Neural progenitor cell (in vitro differentiated cells): ENCODE data around the gene PLEKHG2. TPM values are rescaled to one million over a fixed set of nuclear protein-coding genes. Genes with fewer than 3 reads are reported as not detected.

ENCODE experiments used
- DNase-seq: peaks from one replicate; pipeline ENCODE4 v3.0.0-alpha.2; 2016; ENCODE audit warnings: low spot score
- H2AFZ ChIP-seq: fragments of 200-600 bp; sonication (generic); replicated peaks from 2 replicates; pipeline ENCODE4 v1.6.1; 2016; ENCODE audit warnings: antibody characterized with exemption
- H3F3A ChIP-seq: fragments of 200-600 bp; sonication (generic); 2 replicates; pipeline ENCODE4 v1.6.1; 2016; ENCODE audit warnings: antibody characterized with exemption, low read depth
- H3K27ac ChIP-seq: fragments of 200-600 bp; sonication (generic); 2 replicates; pipeline ENCODE4 v1.5.1; 2016; ENCODE audit warnings: mild to moderate bottlenecking
- H3K27me3 ChIP-seq: fragments of 200-600 bp; sonication (generic); 2 replicates; pipeline ENCODE4 v1.6.1; 2016; ENCODE audit warnings: mild to moderate bottlenecking, moderate library complexity
- H3K36me3 ChIP-seq: fragments of 200-600 bp; sonication (generic); 2 replicates; pipeline ENCODE4 v1.5.1; 2016
- H3K4me1 ChIP-seq: fragments of 200-600 bp; sonication (generic); 2 replicates; pipeline ENCODE4 v1.6.1; 2016; ENCODE audit warnings: mixed run types
- H3K4me2 ChIP-seq: fragments of 200-600 bp; sonication (generic); 2 replicates; pipeline ENCODE4 v1.6.1; 2016
- H3K4me3 ChIP-seq: fragments of 200-600 bp; sonication (generic); 2 replicates; pipeline ENCODE4 v1.5.1; 2016
- H3K79me2 ChIP-seq: fragments of 200-600 bp; sonication (generic); 2 replicates; pipeline ENCODE4 v1.6.1; 2016; ENCODE audit warnings: low read depth
- H3K9ac ChIP-seq: fragments of 200-600 bp; sonication (generic); 2 replicates; pipeline ENCODE4 v1.6.1; 2016
- H3K9me3 ChIP-seq: fragments of 200-600 bp; sonication (generic); 2 replicates; pipeline ENCODE4 v1.5.1; 2016; ENCODE audit warnings: low read depth
- H4K20me1 ChIP-seq: fragments of 200-600 bp; sonication (generic); 2 replicates; pipeline ENCODE4 v1.6.1; 2016; ENCODE audit warnings: low read depth
- H3K27ac Mint-ChIP-seq: 3 replicates; pipeline ENCODE4 v1.8.0; 2021; ENCODE audit warnings: mixed read lengths
- H3K27me3 Mint-ChIP-seq: 2 replicates; pipeline ENCODE4 v1.8.0; 2022; ENCODE audit warnings: low read depth, mild to moderate bottlenecking, inconsistent platforms, moderate library complexity, mixed read lengths; ENCODE audit not compliant: insufficient read depth
- H3K36me3 Mint-ChIP-seq: 3 replicates; pipeline ENCODE4 v1.8.0; 2021; ENCODE audit warnings: mixed read lengths
- H3K4me1 Mint-ChIP-seq: 3 replicates; pipeline ENCODE4 v1.8.0; 2021; ENCODE audit warnings: mixed read lengths
- H3K4me3 Mint-ChIP-seq: 3 replicates; pipeline ENCODE4 v1.8.0; 2021; ENCODE audit warnings: mild to moderate bottlenecking, moderate library complexity, mixed read lengths
- H3K9me3 Mint-ChIP-seq: 3 replicates; pipeline ENCODE4 v1.8.0; 2020; ENCODE audit warnings: mixed read lengths
- CTCF ChIP-seq: fragments of 200-600 bp; sonication (generic); IDR thresholded peaks from 2 replicates; pipeline ENCODE4 v1.5.1; 2017; ENCODE audit warnings: antibody characterized with exemption, mild to moderate bottlenecking
- EZH2 ChIP-seq: fragments of 200-600 bp; sonication (generic); IDR thresholded peaks from 2 replicates; pipeline ENCODE4 v1.6.1; 2017; ENCODE audit warnings: antibody characterized with exemption, mild to moderate bottlenecking, moderate library complexity
- EZH2phosphoT487 ChIP-seq: fragments of 200-600 bp; sonication (generic); IDR thresholded peaks from 2 replicates; pipeline ENCODE4 v1.6.1; 2017; ENCODE audit warnings: antibody characterized with exemption
- total RNA-seq: library from RNA; depleted of rRNA; stranded (reverse); fragments of >200 nt; gene quantifications from 2 replicates; pipeline ENCODE4 v1.2.3, GENCODE V29; 2015; ENCODE audit warnings: low replicate concordance

The PLEKHG2 gene
- total RNA-seq, 1 donor from 2014 or later = 10.7 TPM

- peaks cover 24% of the 10 kb centered on the region for H3K79me2 ChIP-seq
- TF ChIP-seq CTCF (no peak), EZH2phosphoT487 (no peak), EZH2 (no peak)
- peaks cover 17% of the 10 kb centered on the region for H3K4me1 ChIP-seq
- H3K27ac ChIP-seq = no peak overlapping the region
- H3K4me1 Mint-ChIP-seq = peaks cover 24% of the 10 kb centered on the region
- H3K9me3 Mint-ChIP-seq = no peaks in the 10 kb centered on the region
- peaks cover 13% of the 10 kb centered on the region for H3K36me3 ChIP-seq
- no peaks in the 10 kb centered on the region for H3K9me3 ChIP-seq
- no peak overlapping the region for H3K4me3 Mint-ChIP-seq
- no peaks in the 10 kb centered on the region for H3K27me3 ChIP-seq
- H3K27me3 Mint-ChIP-seq = peaks cover 4% of the 10 kb centered on the region
- no peak for DNase-seq
- H3K36me3 Mint-ChIP-seq = peaks cover 13% of the 10 kb centered on the region
- peaks cover 22% of the 10 kb centered on the region for H4K20me1 ChIP-seq
- H3K27ac Mint-ChIP-seq = no peak overlapping the region
- H3F3A ChIP-seq = peaks cover 44% of the 10 kb centered on the region
- H3K9ac ChIP-seq = no peak overlapping the region
- no peak overlapping the region for H2AFZ ChIP-seq
- no peak overlapping the region for H3K4me3 ChIP-seq
- no peak overlapping the region for H3K4me2 ChIP-seq
These were observed 25.9 kb downstream of the PLEKHG2 start for GRCh38 chr19:39438270-39438934.

- Histone ChIP-seq H3F3A (peaks cover 19% of the 10 kb centered on the region), H3K36me3 (no peaks in the 10 kb centered on the region), H3K27ac (peak overlapping the region; percentile 72), H3K4me3 (peak overlapping the region; percentile 85), H3K27me3 (no peaks in the 10 kb centered on the region), H4K20me1 (peaks cover 11% of the 10 kb centered on the region), H3K4me2 (peak overlapping the region; percentile 89), H2AFZ (peak overlapping the region; percentile 0), H3K9ac (peak overlapping the region; percentile 92), H3K4me1 (peaks cover 5% of the 10 kb centered on the region), H3K79me2 (peaks cover 55% of the 10 kb centered on the region), H3K9me3 (no peaks in the 10 kb centered on the region)
- TF ChIP-seq CTCF = no peak
- H3K4me3 Mint-ChIP-seq = peak overlapping the region; percentile 100
- no peak for DNase-seq
- peaks cover 22% of the 10 kb centered on the region for H3K4me1 Mint-ChIP-seq
- no peaks in the 10 kb centered on the region for H3K9me3 Mint-ChIP-seq
- peak overlapping the region; percentile 74 for H3K27ac Mint-ChIP-seq
- peaks cover 5% of the 10 kb centered on the region for H3K27me3 Mint-ChIP-seq
- H3K36me3 Mint-ChIP-seq = peaks cover 9% of the 10 kb centered on the region
These were observed 32.2 kb downstream of the PLEKHG2 start for GRCh38 chr19:39444598-39445195.

GRCh38 chr19:39445196-39446111, 33.0 kb downstream of the PLEKHG2 start, which contains the start of gene SUPT5H:
Gene SUPT5H (plus strand): TSS chr19:39445582. CDS start chr19:39445891, 309 bp downstream.
- TF ChIP-seq CTCF (no peak), EZH2 (peak; percentile 34)
- Histone ChIP-seq H3K79me2 (peaks cover 62% of the 10 kb centered on the region), H3K9me3 (no peaks in the 10 kb centered on the region)

More at GRCh38 chr19:39445196-39446111, 33.0 kb downstream of the PLEKHG2 start, which contains the start of gene SUPT5H:
- peak within 1 kb of the TSS; percentile 92 for H3K9ac ChIP-seq
- H2AFZ ChIP-seq = peak within 1 kb of the TSS; percentile 0
- H3K4me1 ChIP-seq = peaks cover 5% of the 10 kb centered on the region
- H3K27ac Mint-ChIP-seq = peak within 1 kb of the TSS; percentile 98
- peaks cover 3% of the 10 kb centered on the region for H3K27me3 Mint-ChIP-seq
- no peaks in the 10 kb centered on the region for H3K9me3 Mint-ChIP-seq
- H3K36me3 ChIP-seq = no peaks in the 10 kb centered on the region
- H4K20me1 ChIP-seq = peaks cover 17% of the 10 kb centered on the region
- peak within 1 kb of the TSS; percentile 85 for H3K4me3 ChIP-seq
- peak within 1 kb of the TSS; percentile 72 for H3K27ac ChIP-seq
- H3K4me1 Mint-ChIP-seq = peaks cover 22% of the 10 kb centered on the region
- peaks cover 19% of the 10 kb centered on the region for H3F3A ChIP-seq
- H3K4me2 ChIP-seq = peak within 1 kb of the TSS; percentile 89
- H3K4me3 Mint-ChIP-seq = peak within 1 kb of the TSS; percentile 100
- no peaks in the 10 kb centered on the region for H3K27me3 ChIP-seq
- peak; percentile 99 for DNase-seq
- peaks cover 11% of the 10 kb centered on the region for H3K36me3 Mint-ChIP-seq
